Placental pericyte (primary cell): ENCODE measurements around the gene CUL7. TPM values are rescaled to one million over a fixed set of nuclear protein-coding genes. Genes with fewer than 3 reads are reported as not detected.

Experiments
- total RNA-seq: library from RNA; depleted of rRNA; stranded (reverse); fragments of >200 nt; gene quantifications from 2 replicates; pipeline ENCODE4 v1.2.3, GENCODE V29; 2012

Gene CUL7
- total RNA-seq, result 40.9 and 53.2 TPM in 2 replicates

DNA sequence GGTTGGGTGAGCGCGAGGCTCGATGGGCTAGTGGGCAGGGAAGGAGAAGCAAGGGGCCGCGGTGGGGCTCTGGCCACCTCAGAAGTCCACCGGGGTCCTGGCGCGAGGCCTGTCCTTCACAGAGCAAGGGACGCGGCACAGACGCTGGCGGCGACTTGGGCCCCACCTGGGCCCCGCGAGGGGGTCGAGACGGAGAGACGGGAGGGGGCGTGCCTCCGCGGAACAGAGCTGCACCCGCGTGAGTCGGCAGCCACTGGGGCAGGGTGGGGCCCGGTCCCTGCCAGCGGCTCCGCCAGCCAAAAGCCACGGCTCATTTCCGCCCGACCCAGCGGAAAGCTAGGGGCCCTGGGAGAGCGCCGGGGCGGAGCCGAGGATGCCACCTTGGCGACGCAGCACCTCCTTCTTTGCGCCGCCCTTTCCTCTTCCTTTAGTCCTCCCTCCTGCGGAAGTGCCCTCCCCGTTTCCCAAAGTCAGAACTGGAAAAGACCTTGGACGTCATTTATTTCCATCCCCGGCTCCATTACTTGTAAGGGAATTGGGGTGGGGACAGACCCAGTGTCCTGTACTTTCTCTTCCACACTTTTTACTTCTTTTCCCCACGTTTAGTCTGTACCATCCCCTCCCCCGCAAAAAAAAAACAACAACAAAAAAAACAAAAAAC, at the start of gene CUL7:
Gene CUL7, minus strand, starts transcription at position 307 of the 661 bp plus-strand sequence. CDS start 1,063 bp downstream, outside the sequence.

DNA sequence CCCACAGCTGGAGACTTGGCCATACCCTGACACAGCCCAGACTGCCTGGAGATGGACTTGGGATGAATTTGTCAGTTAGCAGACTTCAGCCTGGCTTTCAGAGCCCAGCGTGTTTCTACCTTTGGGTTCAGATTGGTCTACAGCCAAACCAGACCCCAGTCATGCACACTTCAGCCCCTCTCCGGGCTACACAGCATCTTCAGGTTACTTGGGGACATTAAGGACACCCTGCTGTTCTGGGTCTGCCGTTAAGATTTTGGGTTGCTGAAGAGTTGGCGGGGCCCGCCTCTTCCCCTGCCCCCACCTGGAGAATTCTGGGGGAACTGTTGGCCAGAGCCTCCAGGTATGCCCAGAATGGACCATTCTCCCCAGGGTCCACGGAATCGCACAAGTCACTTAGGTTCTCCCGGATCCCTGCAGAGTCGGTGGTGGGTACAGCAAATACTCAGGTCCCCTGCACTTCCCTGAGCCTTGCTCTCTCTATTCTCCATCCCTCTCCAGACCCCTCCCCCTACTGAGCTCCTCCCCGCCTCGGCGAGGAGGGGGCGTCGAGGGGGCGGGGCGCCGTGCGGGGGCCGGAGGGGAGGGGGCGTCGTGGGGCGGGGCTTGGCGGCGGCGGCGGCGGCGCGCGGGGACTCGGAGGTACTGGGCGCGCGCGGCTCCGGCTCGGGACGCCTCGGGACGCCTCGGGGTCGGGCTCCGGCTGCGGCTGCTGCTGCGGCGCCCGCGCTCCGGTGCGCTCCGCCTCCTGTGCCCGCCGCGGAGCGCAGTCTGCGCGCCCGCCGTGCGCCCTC, 22.2 kb upstream of the CUL7 start, which contains the start of gene PTK7:
Gene PTK7, plus strand, starts transcription at position 645 of the 794 bp plus-strand sequence. CDS start 175 bp downstream, outside the sequence.

DNA sequence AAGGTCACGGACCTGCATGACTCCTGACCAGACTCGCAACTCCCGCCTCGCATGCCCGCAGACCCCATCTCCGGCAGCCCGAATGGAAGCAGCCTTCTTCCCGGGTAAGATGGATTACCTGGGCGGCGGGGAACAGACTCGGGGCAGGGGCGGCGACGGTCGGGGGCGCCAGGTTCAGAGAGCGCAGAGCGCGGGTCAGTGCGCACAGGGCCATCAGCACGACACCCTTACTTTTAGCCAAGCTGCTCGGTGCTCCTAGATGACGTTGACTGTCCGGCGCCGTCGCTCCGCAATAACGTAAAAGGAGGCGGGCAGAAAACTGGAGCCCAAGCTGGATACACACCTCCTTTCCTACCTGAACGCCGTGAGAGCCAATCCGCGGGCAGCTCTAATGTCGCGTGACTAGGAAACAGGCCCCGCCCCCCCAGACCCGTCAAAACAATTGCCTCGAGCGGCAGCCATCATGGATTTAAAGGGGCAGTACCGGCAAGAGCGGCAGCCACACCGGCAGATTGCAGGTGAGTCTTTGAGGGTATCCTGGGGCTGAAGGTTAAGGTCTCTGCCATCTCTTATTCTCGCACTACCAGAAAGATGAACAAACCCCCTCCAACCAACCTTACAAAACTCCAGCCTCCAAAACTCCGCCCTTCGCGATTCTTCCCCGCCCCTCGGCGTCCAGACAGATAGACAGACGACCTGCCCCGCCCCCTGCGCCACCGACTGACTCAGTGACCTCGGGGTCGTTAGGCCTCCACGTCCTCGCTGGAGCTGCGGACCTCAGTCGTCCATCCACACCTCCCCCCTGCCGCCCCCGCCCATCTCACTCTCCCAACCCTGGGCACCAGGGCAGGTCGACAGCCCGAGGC, 5.8 kb upstream of the CUL7 start, which contains the start of the genes KLC4 and MRPL2:
Gene KLC4, plus strand, starts transcription at position 464 of the 866 bp plus-strand sequence. CDS start 1,705 bp downstream, outside the sequence.
Gene MRPL2, minus strand, starts transcription at position 267 of the 866 bp plus-strand sequence. Its CDS starts 53 bp downstream, at position 214.

DNA sequence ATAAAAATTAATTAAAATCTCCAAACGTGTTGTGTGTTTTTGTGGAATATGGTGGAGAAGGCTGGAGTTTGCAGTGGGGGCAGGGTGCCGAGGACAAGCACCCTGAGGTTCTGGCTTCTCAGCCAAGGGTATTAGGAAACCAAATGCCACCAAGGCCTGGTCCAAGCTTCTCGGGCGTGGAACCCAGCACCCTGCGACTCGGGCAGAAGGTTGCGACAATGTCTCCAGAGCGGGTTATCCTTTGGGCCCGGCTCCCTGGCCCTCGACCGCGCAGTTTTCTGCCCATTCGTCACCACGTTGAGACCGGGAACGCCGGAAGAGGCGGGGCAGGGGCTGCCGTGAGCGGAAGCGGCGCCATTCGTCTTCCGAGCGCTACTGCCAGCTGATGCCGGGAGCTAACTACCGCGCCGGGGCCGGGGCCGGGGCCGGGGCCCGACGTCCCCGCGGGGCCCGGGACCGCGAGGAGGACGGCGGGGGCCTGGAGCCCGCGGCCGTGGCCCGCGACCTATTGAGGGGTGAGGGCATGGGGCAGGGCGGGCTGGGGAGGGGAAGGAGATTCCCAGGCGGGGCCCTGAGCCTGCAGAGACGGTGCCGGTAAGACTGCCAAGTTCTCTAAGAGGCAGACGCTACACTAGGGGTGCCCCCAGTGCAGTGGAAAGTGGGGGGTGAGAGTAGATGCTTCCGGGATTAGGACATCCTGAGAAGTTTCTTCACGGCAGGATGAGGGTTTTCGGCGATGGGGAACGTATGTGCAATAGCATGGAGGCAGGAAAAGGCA, 32.2 kb downstream of the CUL7 start, which contains the start of gene RRP36:
Gene RRP36, plus strand, starts transcription at position 354 of the 778 bp plus-strand sequence. Its CDS starts 32 bp downstream, at position 386.

DNA sequence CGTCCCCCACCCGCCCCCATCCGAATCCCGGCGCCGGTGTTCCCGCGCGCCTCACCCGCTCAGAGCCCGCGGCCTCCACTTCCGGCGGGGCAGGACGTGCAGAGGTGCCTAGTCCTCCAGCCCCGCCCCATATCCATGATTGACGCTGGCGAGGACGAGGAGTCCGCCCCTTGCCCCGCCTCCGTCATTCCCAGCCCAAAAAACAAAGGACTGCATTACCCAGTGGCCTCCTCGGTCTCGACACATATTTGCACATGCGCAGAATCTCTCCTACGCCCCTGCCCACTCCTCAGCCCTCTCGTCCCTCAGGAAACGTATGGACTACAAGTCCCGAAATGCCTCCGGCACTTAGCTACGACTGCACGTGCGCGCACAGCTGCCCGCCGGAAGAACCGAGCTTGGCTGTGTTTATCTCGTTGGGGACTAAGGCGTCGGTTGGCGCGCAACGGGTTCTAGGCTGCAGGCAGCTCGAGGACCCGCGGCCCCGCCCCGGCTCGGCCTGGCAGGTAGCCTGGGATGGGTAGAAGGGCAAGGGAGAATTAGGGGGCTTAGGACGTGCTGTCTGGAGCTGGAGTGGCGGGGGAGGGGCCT, 39.7 kb downstream of the CUL7 start, which contains the start of the genes KLHDC3 and MEA1:
Gene KLHDC3, plus strand, starts transcription at position 407 of the 591 bp plus-strand sequence. CDS start 2,944 bp downstream, outside the sequence.
Gene MEA1, minus strand, starts transcription at position 104 of the 591 bp plus-strand sequence. CDS start 133 bp downstream, outside the sequence.

Other genes with a start within 250 kb of the CUL7 start
- gene RPL7L1, start 174.2 kb downstream of the CUL7 start, total RNA-seq, result 91.5 and 121 TPM in 2 replicates
- gene PTCRA, start 137.8 kb downstream of the CUL7 start, total RNA-seq, result not detected in 2 replicates
- 23.5 and 68.7 TPM in 2 replicates for gene CNPY3, start 124.4 kb downstream of the CUL7 start, total RNA-seq
- 0.22 TPM in 1 of 2 replicates, not detected in the other for gene GNMT, start 93.1 kb downstream of the CUL7 start, total RNA-seq
- 17.9 and 41.4 TPM in 2 replicates for gene PEX6, start 74.7 kb downstream of the CUL7 start, total RNA-seq
- 34.4 and 55.1 TPM in 2 replicates for gene PPP2R5D, start 69.3 kb downstream of the CUL7 start, total RNA-seq
- gene MEA1, start 39.9 kb downstream of the CUL7 start, total RNA-seq, result 60.1 and 63.2 TPM in 2 replicates
- 104 and 124 TPM in 2 replicates for gene KLHDC3, start 39.6 kb downstream of the CUL7 start, total RNA-seq
- gene RRP36, start 32.2 kb downstream of the CUL7 start, total RNA-seq, result 71.8 and 146 TPM in 2 replicates
- 23.5 and 26.3 TPM in 2 replicates for gene MRPL2, start 5.6 kb upstream of the CUL7 start, total RNA-seq
- gene KLC4, start 5.8 kb upstream of the CUL7 start, total RNA-seq, result 15.2 and 16.2 TPM in 2 replicates
- gene PTK7, start 22.5 kb upstream of the CUL7 start, total RNA-seq, result 130 and 157 TPM in 2 replicates
- 32.6 and 57.4 TPM in 2 replicates for gene SRF, start 117.4 kb upstream of the CUL7 start, total RNA-seq
- 22.0 and 27.6 TPM in 2 replicates for gene CUL9, start 128.3 kb upstream of the CUL7 start, total RNA-seq
- gene DNPH1, start 175.6 kb upstream of the CUL7 start, total RNA-seq, result 33.1 and 43.1 TPM in 2 replicates
- gene TTBK1, start 189.6 kb upstream of the CUL7 start, total RNA-seq, result not detected in 2 replicates
- gene SLC22A7, start 244.4 kb upstream of the CUL7 start, total RNA-seq, result not detected in 2 replicates